Nephron progenitor cell (in vitro differentiated cells): ENCODE measurements around the gene BZW1.
A peak's percentile ranks its signal among the peaks of the same experiment; 100 is the strongest.

Experiments
- DNase-seq: peaks from one replicate; pipeline ENCODE4 v3.0.0; 2021
- H3K27ac Mint-ChIP-seq: 2 replicates; pipeline ENCODE4 v1.8.0; 2021; ENCODE audit warnings: mild to moderate bottlenecking, moderate library complexity, mixed read lengths
- H3K27me3 Mint-ChIP-seq: 2 replicates; pipeline ENCODE4 v1.8.0; 2021; ENCODE audit warnings: mild to moderate bottlenecking, low read depth, mixed read lengths; ENCODE audit not compliant: poor library complexity
- H3K36me3 Mint-ChIP-seq: 2 replicates; pipeline ENCODE4 v1.8.0; 2021; ENCODE audit warnings: low read depth, mixed read lengths
- H3K4me1 Mint-ChIP-seq: 2 replicates; pipeline ENCODE4 v1.8.0; 2021; ENCODE audit warnings: mixed read lengths
- H3K4me3 Mint-ChIP-seq: 2 replicates; pipeline ENCODE4 v1.8.0; 2021; ENCODE audit warnings: mild to moderate bottlenecking, moderate library complexity, mixed read lengths
- H3K9me3 Mint-ChIP-seq: 2 replicates; pipeline ENCODE4 v1.8.0; 2021; ENCODE audit warnings: mild to moderate bottlenecking, moderate library complexity, mixed read lengths
- TF ChIP-seq, protein P1 (sequence below): fragments of 200-600 bp; sonication (generic); IDR thresholded peaks from 2 replicates; pipeline ENCODE4 v1.5.0; 2021; ENCODE audit warnings: antibody characterized with exemption

Gene BZW1

GRCh38 chr2:200845669-200846325 lies 34.1 kb downstream of the BZW1 start:
- Mint-ChIP-seq H3K27ac (no peak overlapping the region), H3K4me3 (no peak overlapping the region), H3K9me3 (no peaks in the 10 kb centered on the region), H3K4me1 (no peaks in the 10 kb centered on the region), H3K36me3 (peaks cover 5% of the 10 kb centered on the region), H3K27me3 (peaks cover 2% of the 10 kb centered on the region)
- TF ChIP-seq, protein P1, sequence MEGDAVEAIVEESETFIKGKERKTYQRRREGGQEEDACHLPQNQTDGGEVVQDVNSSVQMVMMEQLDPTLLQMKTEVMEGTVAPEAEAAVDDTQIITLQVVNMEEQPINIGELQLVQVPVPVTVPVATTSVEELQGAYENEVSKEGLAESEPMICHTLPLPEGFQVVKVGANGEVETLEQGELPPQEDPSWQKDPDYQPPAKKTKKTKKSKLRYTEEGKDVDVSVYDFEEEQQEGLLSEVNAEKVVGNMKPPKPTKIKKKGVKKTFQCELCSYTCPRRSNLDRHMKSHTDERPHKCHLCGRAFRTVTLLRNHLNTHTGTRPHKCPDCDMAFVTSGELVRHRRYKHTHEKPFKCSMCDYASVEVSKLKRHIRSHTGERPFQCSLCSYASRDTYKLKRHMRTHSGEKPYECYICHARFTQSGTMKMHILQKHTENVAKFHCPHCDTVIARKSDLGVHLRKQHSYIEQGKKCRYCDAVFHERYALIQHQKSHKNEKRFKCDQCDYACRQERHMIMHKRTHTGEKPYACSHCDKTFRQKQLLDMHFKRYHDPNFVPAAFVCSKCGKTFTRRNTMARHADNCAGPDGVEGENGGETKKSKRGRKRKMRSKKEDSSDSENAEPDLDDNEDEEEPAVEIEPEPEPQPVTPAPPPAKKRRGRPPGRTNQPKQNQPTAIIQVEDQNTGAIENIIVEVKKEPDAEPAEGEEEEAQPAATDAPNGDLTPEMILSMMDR = no peak
- no peak for DNase-seq

DNA sequence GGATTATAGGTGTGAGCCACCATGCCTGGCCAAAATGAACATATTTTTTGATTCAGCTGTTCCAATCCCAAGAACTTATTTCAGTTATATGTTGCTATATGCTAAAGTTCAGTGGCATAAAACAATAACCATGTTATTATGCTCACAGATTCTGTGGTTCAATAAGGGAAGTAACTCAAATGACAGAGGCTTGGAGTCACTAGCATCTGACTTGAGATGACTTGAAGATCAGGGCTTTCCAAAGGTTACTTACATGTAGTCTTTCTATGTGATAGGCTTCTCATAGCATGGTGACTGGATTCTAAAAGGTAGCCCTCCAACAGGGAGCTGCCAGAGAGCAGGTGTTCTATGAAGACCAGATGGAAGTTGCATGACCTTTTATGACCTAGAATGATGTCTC lies 35.6 kb downstream of the BZW1 start:
- Mint-ChIP-seq H3K4me3 (no peak overlapping the region), H3K36me3 (peaks cover 17% of the 10 kb centered on the region), H3K27ac (no peak overlapping the region), H3K27me3 (peaks cover 2% of the 10 kb centered on the region), H3K9me3 (no peaks in the 10 kb centered on the region), H3K4me1 (no peaks in the 10 kb centered on the region)
- DNase-seq = no peak
- TF ChIP-seq, protein P1 = no peak

DNA sequence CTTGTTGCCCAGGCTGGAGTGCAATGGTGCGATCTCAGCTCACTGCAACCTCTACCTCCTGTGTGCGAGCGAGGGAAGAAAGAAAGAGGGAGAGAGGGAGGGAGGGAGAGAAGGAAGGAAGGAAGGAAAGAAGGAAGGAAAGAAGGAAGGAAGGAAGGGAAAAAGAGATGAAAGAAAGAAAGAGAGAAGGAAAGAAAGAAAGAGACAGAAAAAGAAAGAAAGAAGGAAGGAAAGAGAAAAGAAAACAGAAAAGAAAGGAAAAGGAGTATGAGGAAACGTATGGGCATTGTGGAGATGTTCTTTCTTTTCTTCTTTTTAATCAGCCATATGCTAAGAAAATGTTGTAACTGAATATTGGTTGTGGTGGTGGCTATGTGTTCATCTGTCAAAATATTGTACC lies 36.2 kb downstream of the BZW1 start:
- TF ChIP-seq, protein P1 = no peak
- Mint-ChIP-seq H3K9me3 (no peaks in the 10 kb centered on the region), H3K4me3 (no peak overlapping the region), H3K27ac (no peak overlapping the region), H3K36me3 (peaks cover 23% of the 10 kb centered on the region), H3K27me3 (peaks cover 2% of the 10 kb centered on the region), H3K4me1 (no peaks in the 10 kb centered on the region)
- no peak for DNase-seq

- DNase-seq = no peak
- Mint-ChIP-seq H3K27ac (peak overlapping the region; percentile 77), H3K4me1 (no peaks in the 10 kb centered on the region), H3K27me3 (peaks cover 2% of the 10 kb centered on the region), H3K9me3 (no peaks in the 10 kb centered on the region), H3K4me3 (no peak overlapping the region), H3K36me3 (peaks cover 50% of the 10 kb centered on the region)
- TF ChIP-seq, protein P1 = no peak
These were observed 39.0 kb downstream of the BZW1 start for GRCh38 chr2:200850512-200851256.

GRCh38 chr2:200851398-200852248 lies 39.9 kb downstream of the BZW1 start:
- Mint-ChIP-seq H3K36me3 (peaks cover 55% of the 10 kb centered on the region), H3K4me1 (no peaks in the 10 kb centered on the region), H3K27me3 (peaks cover 2% of the 10 kb centered on the region), H3K4me3 (no peak overlapping the region), H3K9me3 (no peaks in the 10 kb centered on the region), H3K27ac (peak overlapping the region; percentile 77)
- TF ChIP-seq, protein P1 = no peak
- DNase-seq = no peak
